Measurements from ENCODE around the gene ARID3A.

ARID3A gene

DNA sequence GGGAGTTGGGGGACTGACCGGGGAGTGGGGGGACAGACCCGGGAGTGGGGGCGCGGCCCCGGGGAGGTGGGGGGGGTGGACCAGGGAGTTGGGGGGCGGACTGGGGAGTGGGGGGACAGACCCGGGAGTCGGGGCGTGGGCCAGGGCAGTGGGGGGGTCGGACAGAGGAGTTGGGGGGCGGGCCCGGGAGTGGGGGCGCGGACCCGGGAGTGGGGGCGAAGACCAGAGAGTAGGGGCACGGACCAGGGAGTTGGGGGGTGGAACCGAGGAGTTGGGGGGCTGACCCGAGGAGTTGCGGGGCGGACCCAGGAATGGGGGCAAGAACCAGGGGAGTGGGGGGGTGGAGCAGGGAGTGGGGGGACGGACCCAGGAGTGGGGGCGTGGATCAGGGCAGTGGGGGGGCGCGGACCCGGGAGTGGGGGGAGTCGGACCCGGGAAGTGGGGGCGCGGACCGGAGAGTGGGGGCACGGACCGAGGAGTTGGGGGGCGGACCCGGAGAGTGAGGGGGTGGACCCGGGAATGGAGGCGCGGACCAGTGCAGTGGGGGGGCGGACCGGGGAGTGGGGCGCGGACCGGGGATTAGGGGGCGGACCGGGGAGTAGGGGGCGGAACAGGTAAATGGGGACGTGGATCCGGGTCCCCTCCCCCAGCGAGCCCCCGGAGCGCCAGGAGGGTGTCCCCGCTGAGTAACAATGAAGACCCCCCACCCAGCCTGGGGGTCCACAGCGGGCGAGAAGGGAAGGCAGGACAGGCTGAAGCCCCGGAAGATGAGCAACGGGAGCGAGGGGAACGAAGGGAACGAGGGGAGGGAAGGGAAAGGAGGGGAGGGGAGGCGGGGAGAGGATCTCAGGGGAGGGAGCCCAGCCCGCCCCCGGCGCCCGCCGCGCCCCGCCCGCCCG lies 13.4 kb upstream of the ARID3A start:
- peak; percentile 32 for DNase-seq (ENCODE audit: low spot score)

DNA sequence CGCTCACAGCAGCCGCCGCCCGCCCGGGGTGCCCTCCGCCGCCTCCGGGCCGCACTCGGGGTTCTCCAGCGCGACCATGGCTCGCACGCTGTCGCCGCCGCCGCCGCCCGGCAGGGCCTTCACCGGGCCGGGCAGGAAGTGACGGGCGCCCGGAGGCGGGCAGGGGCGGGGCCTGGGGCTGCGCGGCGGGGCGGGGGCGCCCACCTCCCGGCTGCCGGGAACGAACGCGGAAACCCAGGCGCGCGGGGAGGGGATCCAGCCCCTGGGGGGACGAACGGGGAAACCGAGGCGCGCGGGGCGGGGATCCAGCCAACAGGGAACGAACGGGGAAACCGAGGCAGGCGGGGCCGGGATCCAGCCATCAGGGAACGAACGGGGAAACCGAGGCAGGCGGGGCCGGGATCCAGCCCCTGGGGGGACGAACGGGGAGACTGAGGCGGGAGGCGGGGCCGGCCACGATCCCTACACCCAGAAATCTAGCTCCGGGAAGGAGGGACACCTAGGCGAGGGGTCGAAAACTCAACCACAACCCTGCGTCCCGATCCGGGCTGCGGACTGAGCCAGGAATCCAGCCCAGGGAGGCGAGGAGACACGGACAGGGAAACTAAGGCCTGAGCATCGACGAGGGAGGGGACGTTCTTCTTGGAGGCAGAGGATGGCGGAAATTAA lies 12.6 kb upstream of the ARID3A start, which contains the start of gene R3HDM4:
TSS of gene R3HDM4 (minus strand) at position 140 of the 669 bp plus-strand sequence. CDS start at position 78, 62 bp downstream.
- DNase-seq (ENCODE audit: low spot score): peak; percentile 82

DNA sequence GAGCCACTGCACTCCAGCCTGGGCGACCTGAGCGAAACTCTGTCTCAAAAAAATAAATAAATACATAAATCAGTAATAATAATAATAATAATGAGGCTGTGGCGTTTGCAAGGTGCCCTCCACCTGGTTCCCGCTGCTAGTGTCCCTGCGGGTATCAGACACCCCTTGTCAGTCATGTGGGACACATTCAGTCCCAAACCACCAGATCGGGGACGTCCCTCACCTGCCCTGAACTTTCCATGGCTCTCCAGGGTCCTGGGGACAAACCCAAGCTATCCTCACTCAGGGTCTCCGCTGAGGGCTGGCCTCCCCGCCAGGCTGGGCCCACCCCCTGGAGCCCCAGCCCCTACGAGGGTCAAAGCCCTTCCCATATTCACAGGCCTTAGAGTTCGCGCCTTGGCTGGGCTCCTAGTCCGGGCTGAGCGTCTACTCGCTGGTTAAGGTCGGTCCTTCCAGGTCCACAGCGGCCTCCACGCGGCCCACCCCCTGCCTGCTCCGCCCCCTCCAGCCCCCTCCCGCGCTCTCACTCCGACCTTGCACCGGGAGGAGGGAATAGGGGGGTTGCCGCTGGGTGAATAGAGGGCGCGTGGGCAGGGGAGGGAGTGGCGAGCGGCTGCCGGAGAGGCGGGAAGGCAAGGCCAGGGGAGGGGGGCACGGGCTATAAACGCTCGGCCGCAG lies 9.1 kb upstream of the ARID3A start:
- no peak for DNase-seq (ENCODE audit: low spot score)

DNA sequence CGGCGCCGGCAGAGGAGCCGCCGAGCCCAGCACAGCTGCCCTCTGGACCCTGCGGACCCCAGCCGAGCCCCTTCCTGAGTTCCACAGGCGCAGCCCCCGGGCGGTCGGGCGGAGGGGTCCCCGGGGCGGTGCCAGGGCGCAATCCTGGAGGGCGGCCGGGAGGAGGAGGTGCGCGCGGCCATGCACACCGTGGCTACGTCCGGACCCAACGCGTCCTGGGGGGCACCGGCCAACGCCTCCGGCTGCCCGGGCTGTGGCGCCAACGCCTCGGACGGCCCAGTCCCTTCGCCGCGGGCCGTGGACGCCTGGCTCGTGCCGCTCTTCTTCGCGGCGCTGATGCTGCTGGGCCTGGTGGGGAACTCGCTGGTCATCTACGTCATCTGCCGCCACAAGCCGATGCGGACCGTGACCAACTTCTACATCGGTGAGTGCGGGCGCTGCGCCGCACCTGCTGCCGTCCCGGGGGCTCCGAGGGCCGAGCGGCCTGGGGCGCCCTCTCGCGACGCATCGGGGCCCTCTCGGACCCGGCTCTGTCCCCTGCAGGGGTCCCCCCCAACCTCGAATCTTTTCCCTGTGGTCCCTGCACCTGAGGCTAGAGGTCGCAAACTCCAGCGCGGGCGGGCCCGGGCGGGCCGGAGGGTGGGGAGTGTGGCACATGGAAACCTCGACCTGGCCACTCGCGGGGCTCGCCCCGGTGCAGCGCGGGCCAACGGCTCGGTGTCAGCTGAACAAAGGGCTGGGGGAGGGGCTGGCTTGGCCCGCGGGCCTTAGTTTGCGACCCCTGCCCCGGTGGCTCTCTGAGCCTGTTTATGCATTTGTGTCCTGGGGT lies 8.3 kb upstream of the ARID3A start, which contains the start of gene KISS1R:
TSS of gene KISS1R (plus strand) at position 11 of the 829 bp plus-strand sequence. CDS start at position 181, 170 bp downstream.
- DNase-seq (ENCODE audit: low spot score): peak; percentile 52

DNA sequence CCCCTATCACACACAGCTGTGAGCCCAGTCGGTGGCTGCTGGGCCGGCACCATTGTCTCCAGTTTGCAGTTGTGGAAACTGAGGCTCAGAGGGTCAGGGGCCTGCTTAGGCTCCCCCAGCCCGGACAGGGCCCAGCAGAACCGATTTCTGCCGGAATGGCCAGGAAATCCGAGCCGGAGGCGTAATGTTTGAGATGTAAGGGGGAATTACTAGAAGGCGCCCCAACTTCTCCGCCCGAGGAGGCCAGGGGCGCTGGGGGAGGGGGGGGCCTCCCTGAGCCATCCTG lies 7.7 kb upstream of the ARID3A start:
- DNase-seq (ENCODE audit: low spot score): no peak

DNA sequence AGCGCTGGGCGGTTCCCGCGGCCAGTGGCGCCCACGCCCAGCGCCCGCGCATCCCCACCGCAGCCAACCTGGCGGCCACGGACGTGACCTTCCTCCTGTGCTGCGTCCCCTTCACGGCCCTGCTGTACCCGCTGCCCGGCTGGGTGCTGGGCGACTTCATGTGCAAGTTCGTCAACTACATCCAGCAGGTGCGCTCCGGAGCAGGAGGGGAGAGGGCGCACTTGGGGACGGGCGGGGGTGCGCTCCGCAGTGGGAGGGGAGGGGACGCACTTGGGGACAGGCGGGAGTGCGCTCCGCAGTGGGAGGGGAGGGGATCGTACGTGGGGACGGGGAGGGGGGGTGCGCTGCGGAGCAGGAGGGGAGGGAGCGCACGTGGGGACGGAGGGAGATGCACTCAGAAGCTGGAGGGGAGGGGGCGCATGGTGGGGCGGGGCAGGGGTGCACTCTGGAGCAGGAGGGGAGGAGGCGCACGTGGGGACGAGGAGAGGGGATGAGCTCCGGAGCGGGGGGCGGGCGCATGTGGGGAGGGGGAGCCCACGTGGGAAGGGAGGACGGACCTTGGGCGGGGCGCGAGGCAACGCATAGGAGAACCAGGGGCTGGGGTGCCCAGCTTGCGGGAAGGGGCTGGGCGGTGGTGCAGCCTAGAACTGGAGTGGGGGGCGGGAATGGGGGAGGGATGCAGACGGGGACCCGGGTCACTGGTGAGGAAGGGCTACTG lies 7.2 kb upstream of the ARID3A start:
- peak; percentile 53 for DNase-seq (ENCODE audit: low spot score)

DNA sequence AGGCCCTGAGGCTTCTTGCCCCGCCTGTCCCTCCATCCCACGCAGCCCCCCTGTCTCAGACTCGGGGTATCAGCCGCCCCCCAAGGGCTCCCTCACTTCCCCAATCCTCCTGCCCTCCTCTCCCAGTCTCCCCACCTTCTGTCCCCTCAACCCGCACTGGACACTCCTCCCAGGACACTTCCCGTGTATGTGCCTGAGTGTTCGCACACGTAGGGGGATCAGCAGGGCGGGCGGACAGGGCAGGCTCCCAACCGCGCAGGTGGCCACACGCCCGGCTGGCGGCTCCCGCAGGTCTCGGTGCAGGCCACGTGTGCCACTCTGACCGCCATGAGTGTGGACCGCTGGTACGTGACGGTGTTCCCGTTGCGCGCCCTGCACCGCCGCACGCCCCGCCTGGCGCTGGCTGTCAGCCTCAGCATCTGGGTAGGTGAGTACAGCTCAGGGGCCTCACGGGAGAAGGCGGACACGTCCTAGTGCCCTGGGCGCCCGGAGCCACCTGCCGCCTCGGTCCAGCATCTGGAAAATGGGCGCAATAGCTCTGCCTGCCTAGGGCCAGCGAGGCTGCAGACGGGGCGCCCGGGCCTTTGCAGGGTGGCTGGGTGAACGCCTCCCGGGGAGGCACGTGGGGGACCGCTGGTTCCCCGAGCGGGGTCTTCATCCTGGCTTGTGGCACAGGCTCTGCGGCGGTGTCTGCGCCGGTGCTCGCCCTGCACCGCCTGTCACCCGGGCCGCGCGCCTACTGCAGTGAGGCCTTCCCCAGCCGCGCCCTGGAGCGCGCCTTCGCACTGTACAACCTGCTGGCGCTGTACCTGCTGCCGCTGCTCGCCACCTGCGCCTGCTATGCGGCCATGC lies 6.4 kb upstream of the ARID3A start:
- DNase-seq (ENCODE audit: low spot score): peak; percentile 42

DNA sequence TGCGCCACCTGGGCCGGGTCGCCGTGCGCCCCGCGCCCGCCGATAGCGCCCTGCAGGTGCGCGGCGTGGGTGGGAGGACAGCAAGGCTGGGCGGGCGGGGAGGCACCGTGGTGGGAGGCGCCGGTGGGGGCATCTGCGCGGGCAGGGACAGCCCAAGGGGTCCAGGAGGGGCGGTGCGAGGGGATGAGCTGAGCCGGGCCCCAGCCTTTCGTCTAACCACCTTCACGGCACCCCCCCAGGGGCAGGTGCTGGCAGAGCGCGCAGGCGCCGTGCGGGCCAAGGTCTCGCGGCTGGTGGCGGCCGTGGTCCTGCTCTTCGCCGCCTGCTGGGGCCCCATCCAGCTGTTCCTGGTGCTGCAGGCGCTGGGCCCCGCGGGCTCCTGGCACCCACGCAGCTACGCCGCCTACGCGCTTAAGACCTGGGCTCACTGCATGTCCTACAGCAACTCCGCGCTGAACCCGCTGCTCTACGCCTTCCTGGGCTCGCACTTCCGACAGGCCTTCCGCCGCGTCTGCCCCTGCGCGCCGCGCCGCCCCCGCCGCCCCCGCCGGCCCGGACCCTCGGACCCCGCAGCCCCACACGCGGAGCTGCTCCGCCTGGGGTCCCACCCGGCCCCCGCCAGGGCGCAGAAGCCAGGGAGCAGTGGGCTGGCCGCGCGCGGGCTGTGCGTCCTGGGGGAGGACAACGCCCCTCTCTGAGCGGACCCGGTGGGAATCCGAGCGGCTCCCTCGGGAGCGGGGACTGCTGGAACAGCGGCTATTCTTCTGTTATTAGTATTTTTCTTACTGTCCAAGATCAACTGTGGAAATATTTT lies 5.6 kb upstream of the ARID3A start:
- peak; percentile 76 for DNase-seq (ENCODE audit: low spot score)

DNA sequence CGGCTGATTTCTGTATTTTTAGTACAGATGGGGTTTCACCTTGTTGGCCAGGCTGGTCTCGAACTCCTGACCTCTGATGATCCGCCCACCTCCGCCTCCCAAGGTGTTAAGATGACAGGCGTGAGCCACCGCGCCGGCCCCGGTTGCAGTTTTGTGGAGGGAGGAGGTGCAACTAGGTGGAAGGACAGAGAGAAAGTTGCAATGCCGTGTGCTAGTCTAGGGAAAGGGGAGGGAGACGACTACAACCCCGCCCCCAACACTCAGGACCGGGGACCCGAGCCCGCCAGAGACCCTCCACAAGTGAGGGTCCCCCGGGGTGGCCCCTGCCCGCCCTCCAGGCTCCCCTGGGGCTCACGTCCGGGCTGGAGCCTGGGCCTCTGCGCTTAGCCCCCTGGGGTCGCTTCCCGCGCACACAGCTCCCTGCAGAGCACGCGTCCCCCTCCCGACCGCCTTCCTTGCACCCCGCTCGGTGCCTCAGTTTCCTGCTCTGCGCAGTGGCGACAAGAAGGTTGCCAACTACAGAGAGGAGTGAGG lies 1.2 kb upstream of the ARID3A start:
- no peak for DNase-seq (ENCODE audit: low spot score)

DNA sequence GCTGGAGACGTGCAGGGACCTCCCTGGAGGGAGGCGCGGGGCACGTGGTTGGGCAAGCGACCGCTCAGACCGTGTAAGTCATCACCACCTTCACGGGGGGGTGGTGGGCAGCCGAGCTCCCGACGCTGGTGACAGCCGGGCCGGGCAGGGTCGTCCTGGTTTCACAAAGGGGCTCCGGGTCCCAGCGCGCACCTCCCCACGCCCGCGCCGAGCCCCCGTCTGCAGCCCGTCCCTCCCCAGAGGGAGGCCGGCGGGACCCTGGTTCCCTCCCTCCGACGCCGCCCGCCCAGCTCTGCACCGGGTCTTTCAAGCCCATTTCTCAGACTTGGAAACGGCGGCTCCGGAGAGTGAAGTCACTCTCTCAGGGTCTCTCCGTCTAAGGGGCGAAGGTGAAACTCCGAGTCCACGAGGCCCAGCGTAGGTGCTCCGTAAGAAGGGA lies 729 bp upstream of the ARID3A start:
- peak; percentile 58 for DNase-seq (ENCODE audit: low spot score)

DNA sequence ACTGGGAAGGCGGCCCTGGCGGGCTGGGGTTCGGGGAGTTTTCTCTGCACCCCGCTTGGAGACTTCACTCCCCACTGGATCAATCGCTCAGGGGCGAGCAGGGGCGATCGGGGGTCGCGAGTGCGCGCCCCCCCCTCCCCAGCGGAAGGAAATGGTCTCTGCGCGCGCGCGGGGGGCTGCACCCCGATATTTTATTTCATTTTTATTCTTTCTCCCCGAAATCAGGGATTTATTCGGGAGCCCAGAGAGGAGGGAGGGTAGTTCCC lies 421 bp downstream of the ARID3A start:
- no peak for DNase-seq (ENCODE audit: low spot score)

DNA sequence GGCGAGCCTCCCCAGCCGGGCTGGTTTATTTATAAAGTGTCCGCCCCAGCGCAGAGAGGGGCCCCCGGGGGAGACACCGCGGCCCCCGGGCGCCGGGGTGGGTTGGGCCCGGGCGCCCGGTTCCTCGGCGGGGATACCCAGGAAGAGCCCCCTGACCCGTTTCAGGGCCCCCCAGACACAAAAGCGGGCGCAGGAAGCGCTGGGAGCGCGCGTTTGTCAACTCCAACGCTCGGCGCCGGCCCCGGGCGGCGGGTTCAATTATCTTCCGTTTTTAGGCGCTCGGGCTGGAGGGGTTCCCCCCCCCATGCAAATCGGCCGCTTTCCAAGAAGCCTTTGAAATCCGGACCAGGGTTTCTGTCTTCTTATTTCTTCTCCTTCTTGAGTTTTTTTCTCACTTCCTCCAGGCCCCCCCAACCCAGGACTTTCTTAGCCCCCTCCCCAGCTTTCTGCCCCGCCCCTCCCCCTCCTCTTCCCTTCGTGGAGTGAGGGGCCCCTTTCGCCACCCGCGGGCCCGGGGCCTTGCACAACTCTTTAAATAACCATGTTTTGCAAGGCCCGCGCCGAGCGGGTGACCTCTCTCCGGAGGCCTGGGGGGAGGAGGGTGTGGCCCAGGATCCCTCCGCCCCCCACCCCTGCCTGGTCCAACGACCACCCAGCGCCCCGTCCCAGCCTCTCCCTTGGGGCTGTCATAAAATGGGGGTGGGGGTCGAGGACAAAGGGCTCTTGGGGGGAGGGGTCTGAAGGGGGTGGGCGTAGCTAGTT lies 935 bp downstream of the ARID3A start:
- DNase-seq (ENCODE audit: low spot score): no peak

DNA sequence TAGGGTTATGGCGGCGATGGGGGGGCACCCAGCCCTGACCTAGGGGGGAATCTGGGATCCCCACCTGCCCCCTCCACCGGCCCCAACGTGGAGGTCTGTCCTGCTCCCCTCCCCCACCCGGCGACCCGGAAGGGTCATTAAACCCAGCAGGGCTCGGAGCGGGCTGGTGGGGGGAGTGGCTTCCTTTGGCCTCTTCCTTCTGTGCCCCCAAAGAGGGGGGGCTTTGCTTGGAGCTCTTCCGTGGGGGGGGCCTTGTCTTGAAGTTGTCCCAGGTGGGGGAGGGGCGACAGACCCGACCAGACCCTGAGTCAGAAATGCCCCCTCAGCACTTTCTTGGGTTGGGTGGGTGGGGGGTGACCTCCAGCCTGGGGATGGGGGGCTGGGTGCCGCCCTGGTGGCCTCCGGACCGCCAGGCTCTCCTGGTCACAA lies 1.5 kb downstream of the ARID3A start:
- no peak for DNase-seq (ENCODE audit: low spot score)

DNA sequence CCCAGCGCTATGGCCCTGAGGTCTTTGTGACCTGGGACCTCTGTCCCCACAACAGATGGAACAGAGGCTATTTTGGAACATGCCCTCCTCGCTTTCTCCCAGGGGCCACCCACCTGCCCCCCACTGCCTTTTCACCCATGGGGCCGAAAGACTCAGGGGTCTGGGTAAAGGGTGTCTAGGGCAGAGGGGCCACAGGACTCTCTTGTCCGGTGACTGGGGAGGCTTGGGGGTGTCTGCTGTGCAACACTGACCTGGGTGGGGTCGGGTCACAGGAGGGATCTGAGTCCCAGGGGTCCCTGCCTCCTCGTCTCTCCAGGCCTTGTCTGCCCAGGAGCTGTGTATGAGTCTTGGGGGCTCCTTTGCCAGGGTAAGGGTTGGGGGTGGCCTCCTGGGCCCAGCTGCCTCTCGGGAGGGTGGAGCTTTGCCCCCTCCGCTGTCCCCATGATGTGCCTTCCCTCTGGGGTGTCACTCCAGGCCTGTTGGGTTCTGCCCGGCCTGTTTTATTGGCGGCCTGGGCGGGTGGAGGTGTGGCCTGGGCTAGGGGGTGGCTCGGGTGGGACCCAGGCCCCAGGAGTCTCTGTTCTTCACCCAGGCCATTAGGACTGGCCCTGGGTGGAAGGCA lies 2.1 kb downstream of the ARID3A start:
- no peak for DNase-seq (ENCODE audit: low spot score)

DNA sequence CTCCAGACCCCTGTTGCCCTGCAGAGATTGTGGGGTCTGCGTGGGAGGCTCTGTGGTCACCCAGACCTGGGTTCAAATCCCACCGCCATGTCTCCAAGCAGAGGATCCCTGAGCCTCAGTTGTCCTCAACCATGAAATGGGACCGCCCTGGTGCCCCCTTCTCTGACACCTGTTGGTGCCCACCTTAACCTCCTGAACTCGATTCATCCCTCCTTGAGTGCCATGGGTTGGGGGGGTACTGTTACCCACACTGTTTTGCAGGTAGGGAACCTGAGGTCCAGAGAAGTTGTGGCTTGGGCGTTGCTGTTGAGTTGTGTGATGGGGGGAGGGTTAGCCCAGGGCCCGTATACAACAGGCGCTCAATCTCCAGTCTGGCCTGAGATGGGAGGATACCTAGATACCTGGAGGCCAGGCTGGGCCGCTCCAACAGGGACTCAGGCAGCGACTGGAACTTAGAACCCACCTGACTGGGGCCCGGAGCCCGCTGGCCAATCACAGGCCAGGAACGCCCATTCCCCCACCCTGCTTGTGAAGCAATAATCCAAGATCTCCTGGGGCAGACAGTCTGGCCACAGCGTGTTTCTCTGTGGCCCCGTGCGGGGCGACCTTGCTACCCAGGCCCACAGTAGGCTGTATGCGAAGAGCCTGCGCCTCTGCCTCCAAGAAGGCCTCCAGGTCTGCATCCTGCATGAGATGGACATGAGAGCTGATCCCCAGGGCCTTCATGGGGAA lies 2.8 kb downstream of the ARID3A start:
- DNase-seq (ENCODE audit: low spot score): no peak

DNA sequence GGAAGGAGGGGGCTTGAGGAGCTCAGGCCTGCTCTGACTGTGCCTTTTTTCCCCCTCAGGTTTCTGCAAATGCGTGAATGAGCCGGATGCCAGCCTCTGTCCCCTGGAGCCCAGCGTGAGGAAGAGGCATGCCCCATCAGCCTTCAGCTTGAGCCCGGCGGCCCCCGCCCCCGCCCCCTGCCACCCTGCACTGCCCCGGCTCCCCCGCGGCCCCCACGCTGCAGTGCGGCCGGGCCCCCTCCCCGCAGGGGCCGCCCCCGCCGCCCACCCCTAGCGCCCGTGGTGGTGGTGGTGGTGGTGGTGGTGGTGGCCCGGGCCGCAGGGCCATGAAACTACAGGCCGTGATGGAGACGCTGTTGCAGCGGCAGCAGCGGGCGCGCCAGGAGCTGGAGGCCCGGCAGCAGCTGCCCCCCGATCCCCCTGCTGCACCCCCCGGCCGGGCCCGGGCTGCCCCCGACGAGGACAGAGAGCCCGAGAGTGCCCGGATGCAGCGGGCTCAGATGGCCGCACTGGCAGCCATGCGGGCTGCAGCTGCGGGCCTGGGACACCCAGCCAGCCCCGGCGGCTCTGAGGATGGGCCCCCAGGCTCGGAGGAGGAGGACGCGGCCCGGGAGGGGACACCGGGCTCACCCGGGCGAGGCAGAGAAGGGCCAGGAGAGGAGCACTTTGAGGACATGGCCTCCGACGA lies 3.5 kb downstream of the ARID3A start:
- DNase-seq (ENCODE audit: low spot score): no peak

DNA sequence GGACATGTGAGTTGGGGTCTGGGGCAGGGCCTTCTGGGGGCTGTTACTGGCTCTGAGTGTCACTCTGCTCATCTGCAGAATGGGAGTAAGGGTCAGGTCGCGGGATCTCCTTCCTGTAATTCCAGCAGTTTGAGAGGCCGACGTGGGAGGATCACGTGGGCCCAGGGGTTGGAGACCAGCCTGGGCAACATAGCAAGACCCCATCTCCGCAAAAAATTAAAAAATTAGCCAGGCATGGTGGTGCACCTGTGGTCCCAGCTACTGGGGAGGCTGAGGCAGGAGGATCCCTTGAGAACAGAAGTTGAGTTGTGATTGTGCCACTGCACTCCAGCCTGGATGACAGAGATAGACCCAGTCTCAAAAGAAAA lies 4.0 kb downstream of the ARID3A start:
- no peak for DNase-seq (ENCODE audit: low spot score)
